ENCODE measurements around the gene UBALD2.
"Not testable (repeated sequence)": the region's sequence is repeated elsewhere in the genome, so short reads cannot be mapped to it uniquely, and the experiment has no call there.

UBALD2 gene
- total RNA-seq = 78.1 to 164 (median 99.3) reads per million in 3 donors

DNA sequence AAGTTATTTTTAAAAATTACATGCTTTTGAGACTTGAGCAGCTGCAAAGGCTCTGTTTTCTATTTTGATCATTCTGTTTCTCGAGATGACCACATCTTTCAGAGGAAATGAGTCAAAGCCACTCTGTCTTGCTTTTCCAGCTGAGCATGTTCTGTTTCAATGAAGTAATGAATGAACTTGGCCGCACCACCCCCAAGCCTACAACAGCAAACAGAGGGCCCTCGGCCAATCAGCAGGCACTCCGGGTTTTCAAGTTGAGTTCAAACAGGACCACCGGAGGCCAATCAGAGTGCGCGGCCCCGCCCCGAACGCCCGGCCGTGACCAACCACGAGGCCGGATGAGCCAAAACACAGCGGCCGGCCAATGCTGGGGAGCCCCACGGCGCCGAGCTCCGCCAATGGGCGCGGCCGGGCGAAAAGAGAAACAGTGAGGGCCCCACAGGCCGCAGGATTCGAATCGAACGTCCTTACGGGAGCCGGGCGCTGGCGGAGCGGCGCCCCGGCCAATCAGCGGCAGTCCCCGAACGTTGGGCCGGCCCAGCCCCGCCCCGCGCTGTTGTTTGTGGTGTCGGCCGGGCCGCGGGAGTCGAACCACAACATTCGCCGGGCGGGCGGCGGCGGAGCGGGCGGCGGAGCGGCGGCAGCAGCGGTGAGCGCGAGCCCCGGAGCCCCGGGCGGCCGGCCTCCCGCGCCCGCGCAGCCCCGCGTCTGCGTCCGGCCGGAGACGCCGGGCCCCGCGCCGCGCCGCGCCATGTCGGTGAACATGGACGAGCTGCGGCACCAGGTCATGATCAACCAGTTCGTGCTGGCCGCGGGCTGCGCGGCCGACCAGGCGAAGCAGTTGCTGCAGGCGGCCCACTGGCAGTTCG lies at the start of gene UBALD2:
UBALD2 (plus strand) TSS at position 594 of the 869 bp plus-strand sequence; CDS start at position 752, 158 bp downstream.
- Histone ChIP-seq H3K4me3 (ENCODE audit: insufficient read depth, low read depth, low read length, poor library complexity, severe bottlenecking) (peak within 1 kb of the TSS; percentile 83), H3K9me3 (ENCODE audit: control insufficient read depth, low read length) (no peaks in the 10 kb centered on the region), H3K27ac (ENCODE audit: insufficient read depth, low read length, poor library complexity, severe bottlenecking) (peak within 1 kb of the TSS; percentile 86), H3K36me3 (ENCODE audit: control insufficient read depth, insufficient read depth, low read length) (peaks cover 12% of the 10 kb centered on the region), H3K27me3 (replicated peaks; ENCODE audit: control insufficient read depth, insufficient read depth, low read length, poor library complexity, severe bottlenecking) (no peaks in the 10 kb centered on the region), H3K4me1 (ENCODE audit: control insufficient read depth, insufficient read depth, low read length, poor library complexity, severe bottlenecking) (peaks cover 38% of the 10 kb centered on the region)
- DNase-seq = peak; percentile 96 to 98 (median 97)

DNA sequence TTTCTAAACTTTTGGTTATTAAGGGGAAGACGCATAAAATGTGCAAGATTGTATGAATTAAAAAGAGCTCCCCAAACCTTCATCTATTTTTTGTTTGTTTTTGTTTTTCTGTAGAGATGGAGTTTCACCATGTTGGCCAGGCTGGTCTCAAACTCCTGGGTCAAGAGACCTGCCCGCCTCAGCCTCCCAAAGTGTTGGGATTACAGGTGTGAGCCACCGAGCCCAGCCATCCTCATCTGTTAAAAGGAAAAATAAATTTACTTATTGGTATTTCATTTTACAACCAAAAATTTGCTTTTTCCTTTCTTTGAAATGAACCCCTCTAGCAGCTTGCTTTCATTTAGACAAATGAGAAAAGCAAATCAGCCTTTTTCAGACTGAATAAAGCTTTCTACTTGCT lies 48.1 kb upstream of the UBALD2 start:
- H3K27me3 ChIP-seq (replicated peaks; ENCODE audit: control insufficient read depth, insufficient read depth, low read length, poor library complexity, severe bottlenecking) = no peaks in the 10 kb centered on the region
- no peak for DNase-seq
- no peaks in the 10 kb centered on the region for H3K9me3 ChIP-seq (ENCODE audit: control insufficient read depth, low read length)
- H3K4me1 ChIP-seq (ENCODE audit: control insufficient read depth, insufficient read depth, low read length, poor library complexity, severe bottlenecking) = no peaks in the 10 kb centered on the region
- H3K4me3 ChIP-seq (ENCODE audit: insufficient read depth, low read depth, low read length, poor library complexity, severe bottlenecking) = no peak overlapping the region
- H3K36me3 ChIP-seq (ENCODE audit: control insufficient read depth, insufficient read depth, low read length) = peaks cover 2% of the 10 kb centered on the region
- no peak overlapping the region for H3K27ac ChIP-seq (ENCODE audit: insufficient read depth, low read length, poor library complexity, severe bottlenecking)

DNA sequence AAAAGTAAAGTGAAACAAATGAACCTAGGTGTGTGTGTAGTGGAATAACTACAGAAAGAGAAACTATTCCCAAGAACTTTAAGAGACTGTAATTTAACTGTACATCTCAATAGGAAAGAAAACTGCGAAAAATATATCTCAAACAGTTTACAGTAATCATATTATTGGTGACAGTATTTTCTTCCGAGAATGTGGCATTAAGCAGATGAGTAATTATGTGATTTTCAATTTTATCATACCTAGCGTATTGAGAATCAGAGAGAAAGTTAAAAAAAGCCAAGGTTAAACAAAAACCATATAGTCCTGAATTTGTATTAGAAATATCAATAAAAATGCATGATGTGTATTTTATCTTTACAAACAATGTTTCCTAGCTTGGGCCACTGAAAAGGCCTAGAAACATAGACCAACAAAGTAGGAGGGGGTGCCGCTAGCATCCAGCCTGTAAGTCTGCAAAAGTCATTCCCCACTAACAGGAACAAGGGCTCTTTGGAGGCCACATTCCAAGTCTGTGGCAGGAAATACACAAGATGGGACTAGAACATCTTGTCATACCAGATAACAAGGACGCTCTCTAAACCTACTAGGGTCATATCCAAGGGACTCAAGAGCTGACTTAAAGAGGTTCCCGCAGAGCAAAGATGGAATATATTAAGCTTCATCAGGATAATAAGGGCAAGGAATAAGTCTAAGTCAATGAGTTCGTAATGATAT lies 45.3 kb upstream of the UBALD2 start:
- no peak for DNase-seq
- Histone ChIP-seq H3K9me3 (ENCODE audit: control insufficient read depth, low read length) (no peaks in the 10 kb centered on the region), H3K36me3 (ENCODE audit: control insufficient read depth, insufficient read depth, low read length) (no peaks in the 10 kb centered on the region), H3K4me1 (ENCODE audit: control insufficient read depth, insufficient read depth, low read length, poor library complexity, severe bottlenecking) (no peaks in the 10 kb centered on the region), H3K27me3 (replicated peaks; ENCODE audit: control insufficient read depth, insufficient read depth, low read length, poor library complexity, severe bottlenecking) (no peaks in the 10 kb centered on the region), H3K27ac (ENCODE audit: insufficient read depth, low read length, poor library complexity, severe bottlenecking) (no peak overlapping the region), H3K4me3 (ENCODE audit: insufficient read depth, low read depth, low read length, poor library complexity, severe bottlenecking) (no peak overlapping the region)

DNA sequence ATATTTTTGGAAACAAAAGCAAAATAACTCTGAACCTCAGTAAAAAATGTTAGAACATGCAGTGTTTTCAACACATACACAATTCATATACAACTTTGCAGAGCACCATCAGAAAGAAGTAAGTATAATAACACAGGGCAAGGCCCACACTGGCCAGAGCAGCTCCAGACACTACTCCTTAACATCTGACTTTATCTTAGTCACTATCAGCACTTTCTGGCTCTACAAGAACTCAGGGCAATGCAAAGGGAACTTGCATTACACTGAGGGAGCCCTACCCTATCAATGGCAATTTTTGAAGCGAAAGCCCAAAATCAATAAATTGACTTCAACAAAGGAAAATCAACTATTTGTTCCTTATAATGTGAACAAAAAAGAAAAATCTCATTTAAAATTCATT lies 41.3 kb upstream of the UBALD2 start:
- no peaks in the 10 kb centered on the region for H3K27me3 ChIP-seq (replicated peaks; ENCODE audit: control insufficient read depth, insufficient read depth, low read length, poor library complexity, severe bottlenecking)

DNA sequence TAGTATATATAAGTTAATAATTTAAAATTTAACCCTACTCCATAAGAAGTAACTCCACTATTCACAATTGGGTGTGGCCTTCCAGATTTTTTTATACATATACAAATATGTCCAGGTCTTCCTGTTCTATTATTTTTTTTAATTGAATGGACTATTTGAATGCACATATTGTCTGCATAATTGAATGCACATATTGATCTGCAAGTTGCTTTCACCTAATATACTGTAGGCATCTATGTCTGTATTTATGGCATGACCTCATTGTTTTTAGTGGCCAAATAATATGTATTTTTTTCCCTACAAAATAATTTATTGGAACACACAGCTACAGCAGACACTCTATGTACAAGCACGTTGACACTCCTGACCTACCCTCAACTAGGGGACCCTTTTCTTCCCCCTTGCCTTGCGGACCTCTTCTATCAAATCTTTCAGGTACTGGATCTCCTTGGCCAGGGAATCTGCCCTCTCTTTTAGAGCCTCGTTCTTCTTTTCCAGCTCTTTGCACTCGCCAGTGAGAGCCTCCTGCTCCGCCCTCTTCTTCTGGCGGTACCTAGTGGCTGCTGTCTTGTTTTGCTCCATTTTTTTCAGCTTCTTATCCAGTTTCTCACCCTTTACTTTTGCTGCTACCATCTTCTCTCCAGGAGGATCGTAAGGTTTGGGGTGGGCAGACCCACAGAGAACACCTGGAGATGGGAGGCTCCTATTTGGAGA lies 39.6 kb upstream of the UBALD2 start:
- H3K36me3 ChIP-seq (ENCODE audit: control insufficient read depth, insufficient read depth, low read length); DNase-seq; H3K4me1 ChIP-seq (ENCODE audit: control insufficient read depth, insufficient read depth, low read length, poor library complexity, severe bottlenecking); H3K27me3 ChIP-seq (replicated peaks; ENCODE audit: control insufficient read depth, insufficient read depth, low read length, poor library complexity, severe bottlenecking); H3K9me3 ChIP-seq (ENCODE audit: control insufficient read depth, low read length); H3K4me3 ChIP-seq (ENCODE audit: insufficient read depth, low read depth, low read length, poor library complexity, severe bottlenecking); H3K27ac ChIP-seq (ENCODE audit: insufficient read depth, low read length, poor library complexity, severe bottlenecking): not testable (repeated sequence)

More for the DNA sequence above, 41.3 kb upstream of the UBALD2 start:
- no peaks in the 10 kb centered on the region for H3K36me3 ChIP-seq (ENCODE audit: control insufficient read depth, insufficient read depth, low read length)
- DNase-seq = no peak
- no peak overlapping the region for H3K27ac ChIP-seq (ENCODE audit: insufficient read depth, low read length, poor library complexity, severe bottlenecking)
- H3K4me1 ChIP-seq (ENCODE audit: control insufficient read depth, insufficient read depth, low read length, poor library complexity, severe bottlenecking) = no peaks in the 10 kb centered on the region
- no peaks in the 10 kb centered on the region for H3K9me3 ChIP-seq (ENCODE audit: control insufficient read depth, low read length)
- no peak overlapping the region for H3K4me3 ChIP-seq (ENCODE audit: insufficient read depth, low read depth, low read length, poor library complexity, severe bottlenecking)

DNA sequence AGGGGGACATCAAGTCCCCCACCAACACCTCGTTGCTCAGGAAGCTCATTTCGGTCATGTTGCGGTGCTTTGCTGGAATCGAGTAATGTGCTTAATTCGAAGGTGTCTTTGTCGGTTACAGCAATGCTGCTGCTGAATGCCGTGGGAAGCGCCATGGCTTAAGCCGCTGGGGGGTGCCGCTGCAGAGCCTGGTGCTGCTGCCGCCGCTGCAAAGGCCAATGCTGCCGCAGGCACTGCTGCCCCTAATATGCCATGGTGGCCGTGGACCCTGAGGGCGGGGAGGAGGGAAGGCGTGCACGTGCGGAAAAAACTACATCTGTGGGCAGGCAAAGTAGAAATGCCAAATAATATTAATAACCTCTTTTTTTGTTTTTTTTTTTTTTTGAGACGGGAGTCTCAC lies 38.4 kb upstream of the UBALD2 start:
- not testable (repeated sequence) for H3K4me1 ChIP-seq (ENCODE audit: control insufficient read depth, insufficient read depth, low read length, poor library complexity, severe bottlenecking); H3K9me3 ChIP-seq (ENCODE audit: control insufficient read depth, low read length); H3K27me3 ChIP-seq (replicated peaks; ENCODE audit: control insufficient read depth, insufficient read depth, low read length, poor library complexity, severe bottlenecking); DNase-seq; H3K27ac ChIP-seq (ENCODE audit: insufficient read depth, low read length, poor library complexity, severe bottlenecking); H3K36me3 ChIP-seq (ENCODE audit: control insufficient read depth, insufficient read depth, low read length); H3K4me3 ChIP-seq (ENCODE audit: insufficient read depth, low read depth, low read length, poor library complexity, severe bottlenecking)

DNA sequence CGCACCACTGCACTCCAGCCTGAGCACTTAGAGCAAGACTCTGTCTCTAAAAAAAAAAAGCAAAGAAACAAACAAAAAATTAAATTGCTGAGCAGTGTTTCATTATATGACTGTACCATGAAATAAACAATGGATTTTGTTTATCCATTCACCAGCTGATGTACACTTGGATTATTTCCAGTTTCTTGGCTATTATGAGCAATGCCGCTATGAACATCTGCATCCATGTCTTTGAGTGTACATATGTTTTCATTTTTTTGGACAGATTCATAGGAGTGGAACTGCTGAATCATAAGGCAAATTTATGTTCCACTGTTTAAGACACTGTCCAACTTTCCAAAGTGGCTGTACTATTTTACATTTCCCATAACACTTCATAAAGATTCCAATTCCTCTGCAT lies 32.8 kb upstream of the UBALD2 start:
- Histone ChIP-seq H3K27ac (ENCODE audit: insufficient read depth, low read length, poor library complexity, severe bottlenecking) (no peak overlapping the region), H3K4me1 (ENCODE audit: control insufficient read depth, insufficient read depth, low read length, poor library complexity, severe bottlenecking) (no peaks in the 10 kb centered on the region), H3K27me3 (replicated peaks; ENCODE audit: control insufficient read depth, insufficient read depth, low read length, poor library complexity, severe bottlenecking) (no peaks in the 10 kb centered on the region), H3K9me3 (ENCODE audit: control insufficient read depth, low read length) (no peaks in the 10 kb centered on the region), H3K36me3 (ENCODE audit: control insufficient read depth, insufficient read depth, low read length) (no peaks in the 10 kb centered on the region), H3K4me3 (ENCODE audit: insufficient read depth, low read depth, low read length, poor library complexity, severe bottlenecking) (no peak overlapping the region)
- no peak for DNase-seq

DNA sequence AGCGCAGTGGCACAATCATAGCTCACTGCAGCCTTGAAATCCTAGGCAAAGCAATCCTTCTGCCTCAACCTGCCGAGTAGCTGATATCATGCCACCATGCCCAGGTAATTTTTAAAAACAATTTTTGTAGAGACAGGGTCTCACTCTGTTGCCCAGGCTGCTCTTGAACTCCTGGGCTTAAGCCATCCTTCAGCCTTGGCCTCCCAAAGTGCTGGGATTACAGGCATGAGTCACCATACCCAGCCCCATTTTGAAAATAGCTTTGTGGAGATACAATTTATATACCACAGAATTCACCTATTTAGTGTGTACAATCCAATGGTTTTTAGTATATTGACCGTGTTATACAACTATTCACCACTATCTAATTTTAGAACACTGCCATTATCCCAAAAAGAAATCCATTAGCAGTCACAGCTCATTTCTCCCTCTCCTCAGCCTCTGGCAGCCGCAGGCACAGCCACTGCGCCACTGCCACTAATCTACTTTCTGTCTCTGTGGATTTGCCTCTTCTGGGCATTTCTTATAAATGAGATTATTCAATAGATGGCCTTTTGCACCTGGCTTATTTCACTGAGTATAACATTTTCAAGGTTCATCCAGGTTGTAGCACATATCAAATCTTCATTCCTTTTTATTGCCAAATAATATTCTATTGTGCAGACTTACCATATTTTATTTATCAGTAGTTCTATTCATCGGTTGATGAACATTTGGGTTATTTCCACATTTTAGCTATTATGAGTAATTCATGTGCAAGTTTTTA lies 31.4 kb upstream of the UBALD2 start:
- no peak overlapping the region for H3K4me3 ChIP-seq (ENCODE audit: insufficient read depth, low read depth, low read length, poor library complexity, severe bottlenecking)
- no peak overlapping the region for H3K27ac ChIP-seq (ENCODE audit: insufficient read depth, low read length, poor library complexity, severe bottlenecking)
- peaks cover 2% of the 10 kb centered on the region for H3K4me1 ChIP-seq (ENCODE audit: control insufficient read depth, insufficient read depth, low read length, poor library complexity, severe bottlenecking)
- DNase-seq = no peak
- no peaks in the 10 kb centered on the region for H3K9me3 ChIP-seq (ENCODE audit: control insufficient read depth, low read length)
- H3K36me3 ChIP-seq (ENCODE audit: control insufficient read depth, insufficient read depth, low read length) = no peaks in the 10 kb centered on the region
- no peaks in the 10 kb centered on the region for H3K27me3 ChIP-seq (replicated peaks; ENCODE audit: control insufficient read depth, insufficient read depth, low read length, poor library complexity, severe bottlenecking)

DNA sequence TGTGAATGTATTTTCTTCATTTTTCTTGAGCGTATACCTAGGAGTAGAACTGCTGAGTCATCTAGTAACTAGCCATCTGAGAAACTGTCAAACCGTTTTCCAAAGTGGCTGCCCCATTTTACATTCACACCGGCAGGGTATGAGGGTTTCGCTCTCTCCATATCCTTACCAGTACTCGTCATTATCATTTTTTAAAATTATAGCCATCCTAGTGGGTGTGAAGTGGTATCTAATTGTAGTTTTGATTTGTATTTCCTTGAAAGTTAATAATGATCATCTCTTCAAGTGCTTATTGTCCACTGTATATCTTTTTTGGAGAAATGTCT lies 30.8 kb upstream of the UBALD2 start:
- Histone ChIP-seq H3K4me1 (ENCODE audit: control insufficient read depth, insufficient read depth, low read length, poor library complexity, severe bottlenecking) (peaks cover 5% of the 10 kb centered on the region), H3K36me3 (ENCODE audit: control insufficient read depth, insufficient read depth, low read length) (no peaks in the 10 kb centered on the region), H3K9me3 (ENCODE audit: control insufficient read depth, low read length) (no peaks in the 10 kb centered on the region), H3K27ac (ENCODE audit: insufficient read depth, low read length, poor library complexity, severe bottlenecking) (no peak overlapping the region), H3K27me3 (replicated peaks; ENCODE audit: control insufficient read depth, insufficient read depth, low read length, poor library complexity, severe bottlenecking) (no peaks in the 10 kb centered on the region), H3K4me3 (ENCODE audit: insufficient read depth, low read depth, low read length, poor library complexity, severe bottlenecking) (no peak overlapping the region)
- DNase-seq = no peak

All from effector memory CD4-positive, alpha-beta T cell (primary cell).